HG02571 (cell line): Measurements from ENCODE around the gene FBXL7.

Source experiments
- ATAC-seq: cut with Tn5 transposase; IDR thresholded peaks from one replicate; pipeline ENCODE4 v1.9.1; 2021; ENCODE audit warnings: mild to moderate bottlenecking, moderate library complexity; ENCODE audit not compliant: unreplicated experiment

The FBXL7 gene

DNA sequence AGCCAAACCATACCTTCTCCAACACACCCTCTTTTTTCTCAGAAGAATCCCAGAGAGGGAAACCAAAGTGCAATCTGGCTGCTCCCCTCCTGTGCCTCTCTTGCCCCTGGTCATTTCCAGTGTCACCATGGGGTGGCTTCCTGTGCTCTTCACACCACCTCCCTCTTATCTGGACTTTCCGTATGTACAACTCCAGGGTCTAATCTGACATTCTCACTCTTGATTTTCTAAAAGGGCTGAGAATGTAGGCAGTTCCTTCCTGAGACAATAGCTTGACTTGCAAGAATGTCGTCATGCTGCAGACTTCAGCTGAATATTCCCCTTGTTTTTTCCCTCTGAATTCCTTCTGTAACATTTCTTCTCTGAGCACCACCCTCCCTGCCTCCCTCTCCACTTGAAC is 110.2 kb downstream of the FBXL7 start:
- ATAC-seq: no peak

DNA sequence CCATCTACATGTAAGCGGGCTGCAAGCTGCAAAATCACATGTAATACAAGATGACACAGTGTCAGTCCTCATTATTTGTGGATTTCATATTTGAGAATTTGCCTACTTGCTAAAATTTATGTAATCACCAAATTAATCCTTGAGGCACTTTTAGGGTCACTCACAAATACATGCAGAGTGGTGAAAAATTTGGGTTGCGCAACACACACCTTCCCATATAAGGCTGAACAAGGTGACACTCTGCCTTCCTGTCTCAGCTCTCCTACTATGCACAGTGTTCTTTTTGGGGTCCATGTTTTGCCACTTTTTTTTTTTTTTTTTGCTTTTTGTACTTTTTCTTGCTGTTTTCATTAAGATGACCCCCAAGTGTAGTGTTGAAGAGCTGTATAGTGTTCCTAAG is 111.0 kb downstream of the FBXL7 start:
- no peak for ATAC-seq

DNA sequence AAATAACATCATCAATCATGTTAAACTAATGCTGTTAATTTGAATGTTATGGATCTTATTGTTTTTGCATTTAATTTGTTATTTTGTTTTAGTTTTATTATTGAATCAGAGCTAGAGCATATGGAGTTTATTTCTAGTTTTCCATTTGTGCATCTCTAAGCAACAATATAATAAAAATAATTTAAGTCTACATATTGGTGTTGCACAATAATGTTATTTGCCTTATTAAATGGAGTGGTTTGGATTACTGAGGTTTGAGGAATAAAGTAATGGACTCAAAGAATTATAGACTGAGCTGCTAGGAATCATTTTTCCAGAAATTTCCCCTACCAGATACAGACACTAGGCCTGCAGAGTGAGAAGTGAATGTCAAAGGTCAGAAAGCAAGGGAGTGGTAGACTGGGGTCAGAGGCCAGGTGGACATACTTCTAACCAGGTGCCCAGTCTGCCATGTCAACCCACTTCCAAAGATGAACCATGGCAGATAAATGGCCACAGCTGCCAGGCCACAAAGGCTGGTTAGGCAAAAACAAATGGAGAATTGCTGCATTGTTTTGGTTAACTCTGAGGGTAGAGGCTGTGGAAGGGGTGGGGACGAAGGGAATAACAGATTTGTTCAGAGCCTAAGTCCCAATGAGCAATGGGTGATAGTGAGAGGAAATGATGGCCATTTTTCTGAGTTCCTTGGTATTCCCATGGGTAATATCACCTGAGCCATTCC is 113.1 kb downstream of the FBXL7 start:
- no peak for ATAC-seq

DNA sequence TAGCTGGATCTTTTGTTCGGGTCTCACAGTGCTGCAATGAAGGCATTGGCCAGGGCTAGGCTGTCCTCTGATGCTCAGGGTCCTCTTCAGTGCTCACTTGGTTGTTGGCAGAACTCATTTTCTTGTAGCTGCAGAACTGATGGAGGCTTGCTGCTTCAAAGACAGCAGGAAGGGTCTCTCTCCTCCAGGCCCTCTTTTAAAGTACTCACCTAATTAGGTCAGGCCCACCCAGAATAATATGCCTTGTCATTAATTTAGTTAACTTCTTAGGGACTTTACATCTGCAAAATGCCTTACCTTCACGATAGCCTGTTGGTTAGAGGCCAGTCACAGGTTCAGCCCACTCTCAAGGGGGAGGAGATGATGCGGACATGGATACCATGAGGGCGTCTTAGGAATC is 114.7 kb downstream of the FBXL7 start:
- ATAC-seq: no peak

DNA sequence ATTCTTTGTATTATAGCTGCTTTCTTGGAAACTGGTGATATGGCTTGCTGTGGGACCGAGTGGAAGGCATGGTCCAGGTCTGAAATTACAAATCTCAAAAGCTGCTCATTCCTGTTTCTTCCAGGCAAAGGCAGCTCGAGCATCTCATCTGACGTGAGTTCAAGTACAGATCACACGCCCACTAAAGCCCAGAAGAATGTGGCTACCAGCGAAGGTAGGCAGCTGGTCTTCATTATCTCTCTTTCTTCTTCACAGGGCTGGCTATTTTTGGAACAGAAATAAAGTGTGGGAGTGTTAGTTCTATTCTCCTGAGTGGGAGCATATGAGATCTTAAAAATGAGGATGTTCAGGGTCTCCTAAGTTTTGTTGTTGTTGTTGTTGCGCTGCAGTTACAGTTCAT is 115.9 kb downstream of the FBXL7 start:
- no peak for ATAC-seq

DNA sequence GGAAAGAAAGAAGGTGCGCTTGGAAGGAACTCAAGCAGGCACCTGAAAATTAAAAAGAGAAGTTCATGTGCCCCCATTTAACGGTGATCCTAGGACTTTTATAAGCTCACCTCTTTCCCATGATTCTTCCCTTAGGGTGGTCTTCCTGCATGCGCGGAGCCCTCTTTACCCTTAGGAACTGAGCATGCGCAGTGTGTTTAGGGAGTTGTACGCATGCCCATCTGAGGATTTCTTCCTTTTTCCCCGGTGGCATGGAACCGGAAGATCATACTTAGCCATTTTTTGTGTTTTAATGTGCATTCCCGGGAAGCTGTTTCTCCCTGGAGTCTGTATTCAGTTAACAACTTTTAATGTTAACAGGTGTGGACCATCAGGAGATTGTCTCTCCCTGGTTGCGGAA is 119.0 kb downstream of the FBXL7 start:
- ATAC-seq: no peak

DNA sequence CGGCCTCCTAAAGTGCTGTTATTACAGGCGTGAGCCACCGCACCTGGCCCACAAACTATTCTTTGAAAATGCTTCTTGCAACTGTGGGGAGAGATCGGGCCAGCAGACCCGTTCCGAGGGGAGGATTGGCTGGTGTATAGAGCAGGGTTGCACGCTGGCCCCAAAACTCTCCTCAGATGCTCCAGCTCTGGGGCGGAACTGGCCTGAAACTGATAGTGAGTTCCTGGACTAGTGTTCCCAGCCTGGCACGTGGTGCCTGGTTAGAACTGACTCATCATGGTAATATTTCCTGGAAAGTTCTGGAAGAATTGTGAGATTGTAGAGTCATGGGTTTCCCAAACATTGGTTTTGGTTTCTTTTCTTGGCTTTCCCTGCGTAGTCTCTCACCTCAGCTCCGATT is 120.5 kb downstream of the FBXL7 start:
- ATAC-seq: no peak

DNA sequence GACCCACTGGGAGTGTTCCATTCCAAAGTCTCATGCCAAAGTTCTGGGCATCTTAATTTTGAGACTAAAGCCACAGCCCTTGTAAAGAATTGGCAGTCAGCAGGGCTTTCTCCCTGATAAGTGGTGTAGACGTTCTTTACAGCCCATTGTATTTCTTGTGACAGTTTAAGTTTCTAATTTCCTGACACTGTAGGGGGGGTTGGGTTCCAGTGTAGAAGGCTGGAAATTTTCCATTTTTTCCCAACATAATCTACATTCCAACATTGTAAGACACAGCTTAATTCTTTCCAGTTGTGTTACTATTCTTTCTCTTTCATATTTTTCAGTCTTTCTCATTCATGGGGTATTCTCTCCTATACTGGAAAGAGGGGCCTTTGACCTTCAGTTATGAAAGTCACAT is 121.1 kb downstream of the FBXL7 start:
- no peak for ATAC-seq

DNA sequence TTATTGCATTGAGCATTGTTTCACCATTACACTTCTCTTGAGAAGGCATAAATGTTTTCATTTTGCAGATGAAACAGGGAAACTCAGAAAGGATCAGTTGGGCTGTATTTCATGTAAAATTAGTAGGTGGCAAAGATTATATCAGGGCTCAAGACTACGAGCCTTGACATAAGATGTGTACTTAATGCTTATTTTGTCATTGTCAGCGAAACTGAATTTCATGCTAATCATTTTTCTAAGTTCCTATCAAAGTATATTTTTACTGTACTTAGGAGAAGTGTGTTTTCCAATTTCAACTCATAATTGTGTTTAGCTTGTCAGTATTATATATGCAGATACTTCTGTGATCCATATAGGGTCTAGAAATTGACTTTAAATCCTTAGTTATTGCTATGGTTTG is 123.8 kb downstream of the FBXL7 start:
- ATAC-seq: no peak

DNA sequence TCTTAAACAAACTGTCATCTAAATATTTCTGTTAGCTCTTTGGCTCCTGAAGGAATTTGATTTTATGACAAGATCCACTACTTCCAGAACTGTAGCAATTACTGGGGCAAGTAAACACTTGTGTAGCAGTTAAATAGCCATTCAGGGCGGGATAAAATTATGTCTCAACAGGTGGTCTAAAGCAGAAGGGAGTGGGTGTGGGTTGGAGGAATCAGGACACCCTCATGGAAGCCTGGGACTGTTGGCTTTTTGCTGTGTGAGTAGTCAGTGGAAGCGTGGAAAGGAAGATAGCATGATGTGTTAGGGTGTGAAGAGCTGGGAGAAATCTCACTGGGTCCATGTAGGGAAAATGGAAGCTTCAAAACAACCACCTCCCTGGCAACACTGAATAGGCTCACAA is 127.1 kb downstream of the FBXL7 start:
- no peak for ATAC-seq

DNA sequence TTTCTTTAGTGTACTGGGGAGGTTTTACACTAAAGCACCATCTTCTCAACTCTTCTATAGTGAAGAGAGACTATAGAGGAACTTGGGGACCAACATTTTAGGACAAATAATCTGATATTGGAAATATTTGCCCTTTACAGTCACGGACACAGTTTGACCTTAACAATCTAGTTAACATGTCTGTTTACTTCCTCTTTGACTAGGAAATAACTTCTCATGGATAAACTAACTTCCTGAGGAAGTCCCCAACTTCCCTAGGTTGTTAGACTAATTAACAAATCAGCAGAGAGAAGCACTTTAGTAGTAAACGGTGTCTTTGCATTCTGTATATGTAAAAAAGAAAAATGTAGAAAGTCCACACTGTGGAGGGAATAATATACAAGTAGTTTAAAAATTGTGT is 127.7 kb downstream of the FBXL7 start:
- no peak for ATAC-seq

DNA sequence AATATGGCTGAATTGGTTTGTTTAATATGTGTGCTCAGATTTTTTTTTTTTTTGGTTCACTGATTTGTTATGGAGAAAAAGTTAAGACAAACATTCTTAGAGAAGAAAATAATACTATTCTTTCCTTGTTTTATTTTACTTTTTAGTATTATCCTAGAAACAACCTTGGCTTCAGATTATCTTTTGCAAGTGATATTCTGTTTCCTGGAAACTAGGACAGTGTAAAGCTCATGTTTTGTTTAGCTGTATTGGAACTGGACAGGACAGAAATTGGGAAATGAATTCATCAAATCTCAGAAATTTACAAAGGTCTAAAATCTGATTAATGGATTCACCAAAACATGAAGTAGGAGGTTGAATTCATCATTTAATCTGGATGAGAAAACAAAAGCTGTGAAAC is 130.5 kb downstream of the FBXL7 start:
- ATAC-seq: no peak

DNA sequence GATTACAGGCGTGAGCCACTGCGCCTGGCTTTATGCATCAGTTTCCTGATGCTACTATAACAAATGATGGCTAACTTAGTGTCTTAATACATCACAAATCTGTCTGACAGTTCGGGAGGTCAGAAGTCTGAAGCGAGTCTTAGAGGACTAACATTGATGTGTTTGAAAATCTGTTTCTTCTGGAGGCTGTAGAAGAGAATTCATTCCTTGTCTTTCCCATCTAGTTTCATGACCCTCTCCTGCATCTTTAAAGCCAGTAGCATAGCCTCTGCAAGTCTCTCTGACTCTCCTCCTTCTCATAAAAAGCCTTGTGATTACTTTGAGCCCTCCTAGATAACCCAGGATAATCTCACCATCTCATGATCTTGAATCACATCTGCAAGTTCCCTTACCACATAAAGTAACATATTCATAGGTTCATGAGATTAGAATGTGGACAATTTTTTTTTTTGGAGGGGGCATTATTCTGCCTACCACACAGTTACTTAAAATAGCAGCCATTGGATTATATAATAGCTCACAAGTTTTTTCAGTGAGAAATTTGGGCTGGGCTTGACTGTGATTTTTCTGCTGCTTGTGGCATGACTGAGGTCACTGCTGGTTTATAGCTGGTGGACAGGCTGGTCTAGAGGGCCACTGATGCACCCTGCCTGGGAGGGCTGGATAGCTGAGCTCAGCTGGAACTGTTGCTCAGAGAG is 134.8 kb downstream of the FBXL7 start:
- ATAC-seq: no peak

DNA sequence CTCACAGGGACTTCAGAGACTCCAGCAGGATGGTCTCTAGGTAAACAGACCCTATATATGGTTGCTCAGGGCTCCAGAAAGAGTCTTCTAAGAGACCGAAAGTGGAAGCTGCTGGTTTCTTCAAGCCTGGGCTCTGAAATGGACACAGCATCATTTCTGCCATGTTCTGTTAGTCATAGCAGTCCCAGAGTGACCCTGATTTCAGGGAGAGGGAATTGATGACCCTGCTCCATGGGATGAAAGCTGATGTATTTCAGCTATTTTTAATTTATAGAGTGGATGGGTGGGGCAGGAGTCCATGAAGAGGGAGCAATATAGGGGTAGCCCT is 135.3 kb downstream of the FBXL7 start:
- no peak for ATAC-seq

DNA sequence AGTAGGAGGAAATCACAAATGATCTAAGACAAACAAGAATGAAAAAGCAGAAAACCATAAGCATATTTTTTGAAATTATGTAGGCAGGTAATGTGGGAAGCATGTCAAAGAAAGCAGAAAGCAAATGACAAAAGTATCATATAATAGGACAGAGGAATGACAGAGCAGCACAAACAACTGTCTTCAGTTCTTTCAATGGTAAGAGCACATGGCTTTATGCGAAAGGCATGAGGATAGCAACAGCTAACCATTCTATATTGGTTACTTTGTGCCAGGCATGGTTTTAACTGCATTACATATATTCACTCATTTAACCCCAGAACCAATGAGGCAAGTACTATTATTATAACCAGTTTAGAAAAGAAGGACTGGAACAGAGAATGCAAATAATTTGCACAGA is 137.4 kb downstream of the FBXL7 start:
- no peak for ATAC-seq

DNA sequence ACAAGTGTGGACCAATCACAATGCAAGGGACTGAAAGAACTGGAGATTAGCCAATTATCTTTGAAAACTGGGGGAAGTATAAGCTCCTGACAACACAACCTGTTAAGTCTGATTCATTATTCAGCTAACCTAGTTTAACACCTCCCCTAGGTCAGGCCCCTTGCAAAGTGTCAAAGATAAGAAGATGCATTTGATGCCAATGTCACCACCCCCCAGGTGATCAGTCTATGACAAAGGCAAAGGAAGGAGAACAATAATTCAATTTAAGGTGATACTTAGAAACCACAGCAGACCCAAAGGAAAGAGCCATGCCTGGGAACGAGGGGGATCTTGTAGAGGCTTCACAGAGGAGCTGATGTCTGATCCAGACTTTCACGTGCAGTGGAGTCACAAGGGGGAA is 137.9 kb downstream of the FBXL7 start:
- ATAC-seq: no peak

DNA sequence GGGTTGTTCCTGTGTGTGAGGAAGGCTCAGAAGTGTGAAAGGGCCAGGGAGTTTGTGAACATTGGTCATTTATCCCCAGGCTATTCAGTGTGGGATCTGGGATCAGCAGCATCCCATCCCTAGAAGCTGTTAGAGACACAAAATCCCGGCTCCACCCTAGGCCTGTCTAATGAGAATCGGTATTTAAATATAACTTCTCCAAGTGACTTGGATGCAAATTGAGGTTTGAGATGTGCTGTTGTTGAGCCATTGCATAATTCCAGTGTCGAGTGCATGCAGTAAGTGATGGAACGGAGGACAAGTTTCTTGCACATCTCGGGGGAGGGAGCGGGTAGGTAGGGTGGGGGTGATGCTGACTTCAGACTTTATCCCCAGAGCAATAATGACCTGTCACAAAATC is 138.3 kb downstream of the FBXL7 start:
- no peak for ATAC-seq

DNA sequence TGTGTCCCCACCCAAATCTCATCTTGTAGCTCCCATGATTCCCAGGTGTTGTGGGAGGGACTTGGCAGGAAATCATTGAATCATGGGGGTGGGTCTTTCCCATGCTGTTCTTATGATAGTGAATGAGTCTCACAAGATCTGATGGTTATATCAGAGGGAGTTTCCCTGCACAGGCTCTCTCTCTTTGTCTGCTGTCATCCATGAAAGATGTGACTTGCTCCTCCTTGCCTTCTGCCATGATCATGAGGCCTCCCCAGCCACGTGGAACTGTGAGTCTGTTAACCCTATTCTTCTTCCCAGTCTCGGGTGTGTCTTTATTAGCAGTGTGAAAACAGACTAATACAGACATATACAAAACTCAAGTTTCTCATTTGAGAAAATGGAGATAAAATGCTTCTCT is 139.3 kb downstream of the FBXL7 start:
- no peak for ATAC-seq

DNA sequence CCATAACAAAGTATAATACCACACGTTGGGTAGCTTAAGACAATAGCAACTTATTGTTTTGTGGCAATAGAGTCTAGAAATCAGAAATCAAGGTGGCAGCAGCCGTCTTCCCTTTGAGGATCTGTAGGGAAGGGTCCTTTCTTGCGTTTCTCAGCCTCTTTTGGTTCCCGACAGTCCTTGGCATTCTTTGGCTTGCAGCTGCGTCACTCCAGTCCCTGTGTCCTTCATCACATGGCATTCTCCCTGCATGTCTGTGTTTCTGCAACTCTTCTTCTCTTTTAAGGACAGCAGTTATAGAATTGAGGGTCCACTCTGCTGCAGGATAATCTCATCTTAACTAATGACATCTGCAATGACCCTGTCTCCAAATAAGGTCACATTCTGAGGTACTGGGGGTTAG is 140.1 kb downstream of the FBXL7 start:
- ATAC-seq: no peak

DNA sequence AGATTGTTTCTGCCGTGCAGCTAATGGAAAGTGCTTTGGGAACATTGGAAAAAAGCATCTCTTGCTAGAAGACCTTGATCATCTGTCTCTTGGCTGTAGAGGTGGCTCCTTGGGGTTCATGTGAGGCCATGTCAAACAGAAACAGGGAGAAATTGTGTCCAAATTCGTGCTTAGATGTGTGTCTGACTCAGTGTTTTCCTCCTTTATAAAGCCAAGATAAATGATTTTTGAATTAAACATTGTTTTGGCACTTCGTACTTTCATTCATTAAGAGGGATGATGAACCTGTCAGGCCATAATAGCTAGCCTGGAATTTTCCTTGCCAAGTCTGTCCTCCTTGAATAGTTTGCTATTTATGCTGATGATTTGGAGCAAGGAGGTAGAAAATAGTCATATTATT is 143.8 kb downstream of the FBXL7 start:
- ATAC-seq: no peak

DNA sequence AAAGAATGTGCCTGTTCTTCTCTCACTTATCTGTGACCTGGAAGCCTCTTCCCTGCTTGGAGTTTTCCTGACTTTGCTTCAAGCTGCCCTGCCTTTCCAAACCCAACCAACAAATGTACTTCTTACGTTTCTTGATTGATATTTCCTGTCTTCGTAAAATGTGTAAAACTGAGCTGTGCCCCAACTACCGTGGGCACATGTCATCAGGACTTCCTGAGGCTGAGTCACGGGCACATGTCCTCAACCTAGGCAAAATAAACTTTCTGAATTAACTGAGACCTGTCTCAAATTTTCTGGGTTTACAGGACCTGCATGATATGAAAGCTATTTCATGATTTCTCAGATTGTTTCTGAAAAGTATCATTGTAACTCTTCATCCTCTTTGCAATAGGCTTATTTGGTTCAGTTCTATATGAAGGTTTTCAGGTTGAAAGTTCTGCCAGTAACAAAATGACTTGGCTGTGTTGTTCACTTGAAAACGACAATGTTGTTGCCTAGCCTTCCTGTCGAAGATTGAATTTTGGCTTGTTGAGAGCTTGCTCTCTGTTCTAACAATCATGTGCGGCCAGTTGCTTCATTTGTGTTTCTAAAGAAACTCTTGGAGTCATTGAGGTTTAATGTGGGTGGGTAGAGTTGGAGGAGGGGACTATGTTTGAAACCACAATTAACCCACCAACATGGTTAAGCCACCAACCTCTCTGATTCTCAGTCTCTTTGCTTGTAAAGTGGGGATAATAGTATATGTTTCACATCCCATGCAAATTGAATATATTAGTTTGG is 145.6 kb downstream of the FBXL7 start:
- no peak for ATAC-seq

DNA sequence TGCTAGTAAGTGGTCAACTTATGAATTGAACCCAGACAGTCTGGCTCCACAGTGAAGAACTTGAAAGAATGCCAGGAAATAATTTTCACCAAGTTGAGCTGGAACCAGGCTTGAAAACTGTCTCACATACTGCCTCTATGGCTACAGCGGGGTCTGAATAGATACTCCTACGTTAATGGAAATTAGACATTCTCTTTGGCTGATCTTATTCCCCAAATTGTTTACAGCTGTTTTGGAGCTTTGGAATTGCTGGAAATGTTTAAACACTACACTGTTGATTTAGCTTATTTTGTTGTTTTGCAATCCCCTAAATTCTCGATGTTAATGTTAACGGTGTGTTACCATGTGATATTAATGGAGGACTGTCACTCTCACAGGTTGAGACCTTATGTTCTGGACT is 146.4 kb downstream of the FBXL7 start:
- ATAC-seq: no peak
